HepG2 (cell line): ENCODE data around the gene TAF6L. TPM values are rescaled to one million over a fixed set of nuclear protein-coding genes. Genes with fewer than 3 reads are reported as not detected.

Source experiments
- ATF4 ChIP-seq, 2 experiments: fragments of 450-650 bp in 1 of 2; sonication (generic) in 1 of 2; formaldehyde crosslinking; IDR thresholded peaks; 2 replicates each; pipeline versions ENCODE4 v1.5.0 to v1.8.0; 2020 to 2022; ENCODE audit warnings: mild to moderate bottlenecking in 1 of 2, missing genetic modification reagents in 1 of 2
- ATF5 ChIP-seq: sonication (generic); formaldehyde crosslinking; IDR thresholded peaks from 2 replicates; pipeline ENCODE4 v1.4.0; 2020; ENCODE audit warnings: mild to moderate bottlenecking, low read depth, missing genetic modification reagents
- DMTF1 ChIP-seq: sonication (generic); formaldehyde crosslinking; IDR thresholded peaks from 2 replicates; pipeline ENCODE4 v1.4.0; 2020; ENCODE audit warnings: mild to moderate bottlenecking, missing genetic modification reagents
- DNMT3B ChIP-seq: conservative IDR thresholded peaks from 2 replicates; pipeline ENCODE4 v1.6.1; 2016; ENCODE audit warnings: missing biosample characterization, control low read depth
- E2F1 ChIP-seq: sonication (generic); formaldehyde crosslinking; IDR thresholded peaks from 2 replicates; pipeline ENCODE4 v1.5.0; 2020; ENCODE audit warnings: missing genetic modification reagents
- HOXA3 ChIP-seq: sonication (generic); formaldehyde crosslinking; IDR thresholded peaks from 2 replicates; pipeline ENCODE4 v1.5.0; 2020; ENCODE audit warnings: missing genetic modification reagents
- MTF2 ChIP-seq: sonication (generic); formaldehyde crosslinking; IDR thresholded peaks from 2 replicates; pipeline ENCODE4 v1.5.0; 2020; ENCODE audit warnings: missing genetic modification reagents, borderline replicate concordance
- SSRP1 ChIP-seq: IDR thresholded peaks from 2 replicates; pipeline ENCODE4 v1.6.1; 2016; ENCODE audit warnings: control low read depth
- TRIM22 ChIP-seq: fragments of 450-650 bp; IDR thresholded peaks from 2 replicates; pipeline ENCODE4 v1.6.1; 2017
- U2AF1 ChIP-seq: fragments of 200-400 bp; formaldehyde crosslinking; optimal IDR thresholded peaks from 2 replicates; pipeline ENCODE3; 2017; ENCODE audit warnings: mild to moderate bottlenecking, low read depth, low read length
- ZNF280D ChIP-seq: sonication (generic); formaldehyde crosslinking; IDR thresholded peaks from 2 replicates; pipeline ENCODE4 v1.5.1; 2020; ENCODE audit warnings: mild to moderate bottlenecking, missing genetic modification reagents
- ZNF354B ChIP-seq: sonication (generic); formaldehyde crosslinking; IDR thresholded peaks from 2 replicates; pipeline ENCODE4 v1.8.0; 2022; ENCODE audit warnings: mild to moderate bottlenecking, missing genetic modification reagents
- ZNF710 ChIP-seq: sonication (generic); formaldehyde crosslinking; IDR thresholded peaks from 2 replicates; pipeline ENCODE4 v1.5.0; 2020; ENCODE audit warnings: mild to moderate bottlenecking, missing genetic modification reagents, borderline replicate concordance
- ZNF782 ChIP-seq: sonication (generic); formaldehyde crosslinking; IDR thresholded peaks from 2 replicates; pipeline ENCODE4 v1.4.0; 2020; ENCODE audit warnings: missing genetic modification reagents, mild to moderate bottlenecking, borderline replicate concordance
- ZNF788 ChIP-seq: sonication (generic); formaldehyde crosslinking; IDR thresholded peaks from 2 replicates; pipeline ENCODE4 v1.5.0; 2020; ENCODE audit warnings: mild to moderate bottlenecking, missing genetic modification reagents, borderline replicate concordance
- ZNF891 ChIP-seq: sonication (generic); formaldehyde crosslinking; IDR thresholded peaks from 2 replicates; pipeline ENCODE4 v1.5.0; 2020; ENCODE audit warnings: mild to moderate bottlenecking, missing genetic modification reagents
- polyA plus RNA-seq, 8 experiments: library from polyadenylated mRNA; depleted of rRNA in 3 of 8; stranded (reverse) in 7 of 8; unstranded in 1 of 8; fragments of >200 nt; fragmentation: Illumina TruSeq in 4 of 8; extraction: Trizol in 4 of 8; gene quantifications; 2 replicates each; pipeline versions ENCODE4 v1.2.1 to v1.2.3, GENCODE V29; 2011 to 2016; ENCODE audit warnings: low read depth in 4 of 8, missing spikeins in 1 of 8, mixed read lengths in 1 of 8; ENCODE audit not compliant: insufficient read depth in 1 of 8
- total RNA-seq, 5 experiments: library from RNA; depleted of rRNA; stranded (reverse); fragments of >200 nt; fragmentation: Illumina TruSeq; extraction: Trizol; gene quantifications; 2 replicates each; pipeline ENCODE4 v1.2.3, GENCODE V29; 2016; ENCODE audit warnings: low read depth in 1 of 5

TAF6L gene
- total and polyA plus RNA-seq, 2 of the 13 experiments (the other 11 are each of a cell fraction or from before 2014, with no cell fraction given), result 12.6 to 19.4 TPM

GRCh38 chr11:62787005-62787759, 16.0 kb downstream of the TAF6L start, which contains the start of gene TMEM179B (continued):
- TF ChIP-seq ZNF354B, result peak; percentile 96
- TF ChIP-seq U2AF1, result no peak
- peak; percentile 95 for TF ChIP-seq SSRP1
- TF ChIP-seq E2F1 (CRISPR knock-in tag), result peak; percentile 66
- peak; percentile 36; the same call in 1 of the 2 replicates for TF ChIP-seq ATF5
- TF ChIP-seq HOXA3, result peak; percentile 94
- TF ChIP-seq TRIM22, result no peak
- TF ChIP-seq ZNF782 (CRISPR knock-in tag), result peak; percentile 83; the same call in 1 of the 2 replicates
- TF ChIP-seq DNMT3B (CRISPR knock-in tag), result no peak
- no peak for TF ChIP-seq ZNF710 (CRISPR knock-in tag)
- TF ChIP-seq ZNF891 (CRISPR knock-in tag), result peak; percentile 70
- TF ChIP-seq DMTF1 (CRISPR knock-in tag), result peak; percentile 92; the same call in 1 of the 2 replicates
- TF ChIP-seq ZNF788, result peak; percentile 91
- TF ChIP-seq ATF4 (CRISPR knock-in tag; IDR thresholded peaks at IDR 0.05), result peak in 1 of 2 experiments; percentile 62; a peak in 1 of 4 replicates
- 0 out of 2 replicates have a peak, but pooled peaks have one; percentile 84 for TF ChIP-seq MTF2 (CRISPR knock-in tag)
- 0 out of 2 replicates have a peak, but pooled peaks have one; percentile 52 for TF ChIP-seq ZNF280D (CRISPR knock-in tag)
